HFF-Myc (cell line): ENCODE data around the gene INF2.
"Not testable (repeated sequence)": the region's sequence is repeated elsewhere in the genome, so short reads cannot be mapped to it uniquely, and the experiment has no call there.

Experiments used
- DNase-seq: peaks from one replicate; pipeline ENCODE4 v3.0.0-alpha.2; 2011; ENCODE audit warnings: low read depth; ENCODE audit errors: extremely low read depth
- H3K4me3 ChIP-seq: replicated peaks from 2 replicates; pipeline ENCODE4 v1.5.1; 2011; ENCODE audit warnings: low read depth, mild to moderate bottlenecking, control low read depth, low read length
- CTCF ChIP-seq: IDR thresholded peaks from 2 replicates; pipeline ENCODE4 v1.5.1; 2012; ENCODE audit warnings: mild to moderate bottlenecking, low read depth, low read length, control low read depth; ENCODE audit errors: missing control alignments

Gene INF2

GRCh38 chr14:104657563-104658324 is 31.7 kb upstream of the INF2 start:
- no peak overlapping the region for H3K4me3 ChIP-seq
- no peak for TF ChIP-seq CTCF
- no peak for DNase-seq

- no peak for DNase-seq
- TF ChIP-seq CTCF = no peak
- H3K4me3 ChIP-seq = no peak overlapping the region
Measured at GRCh38 chr14:104658325-104658712, 31.1 kb upstream of the INF2 start.

- no peak overlapping the region for H3K4me3 ChIP-seq
- no peak for TF ChIP-seq CTCF
- DNase-seq = no peak
Measured at GRCh38 chr14:104659146-104659545, 30.3 kb upstream of the INF2 start.

- H3K4me3 ChIP-seq = no peak overlapping the region
- no peak for DNase-seq
- TF ChIP-seq CTCF = no peak
Measured at GRCh38 chr14:104659764-104660523, 29.5 kb upstream of the INF2 start.

- H3K4me3 ChIP-seq = no peak overlapping the region
- DNase-seq = no peak
- no peak for TF ChIP-seq CTCF
Measured at GRCh38 chr14:104660597-104660996, 28.8 kb upstream of the INF2 start.

- DNase-seq = no peak
- TF ChIP-seq CTCF = no peak
- no peak overlapping the region for H3K4me3 ChIP-seq
Measured at GRCh38 chr14:104661086-104661485, 28.3 kb upstream of the INF2 start.

GRCh38 chr14:104661528-104662157 is 27.8 kb upstream of the INF2 start:
- not testable (repeated sequence) for H3K4me3 ChIP-seq, DNase-seq

GRCh38 chr14:104662472-104662871 is 26.9 kb upstream of the INF2 start:
- not testable (repeated sequence) for H3K4me3 ChIP-seq, DNase-seq
